Epithelial cell of umbilical artery (primary cell): ENCODE data around the gene MYMX. TPM values are rescaled to one million over a fixed set of nuclear protein-coding genes. Genes with fewer than 3 reads are reported as not detected.

Experiments used
- total RNA-seq: library from RNA; depleted of rRNA; stranded (reverse); fragments of >200 nt; gene quantifications from 2 replicates; pipeline ENCODE4 v1.2.3, GENCODE V29; 2014

Gene MYMX
- total RNA-seq = under 0.01 TPM in 1 of 2 replicates, not detected in the other

DNA sequence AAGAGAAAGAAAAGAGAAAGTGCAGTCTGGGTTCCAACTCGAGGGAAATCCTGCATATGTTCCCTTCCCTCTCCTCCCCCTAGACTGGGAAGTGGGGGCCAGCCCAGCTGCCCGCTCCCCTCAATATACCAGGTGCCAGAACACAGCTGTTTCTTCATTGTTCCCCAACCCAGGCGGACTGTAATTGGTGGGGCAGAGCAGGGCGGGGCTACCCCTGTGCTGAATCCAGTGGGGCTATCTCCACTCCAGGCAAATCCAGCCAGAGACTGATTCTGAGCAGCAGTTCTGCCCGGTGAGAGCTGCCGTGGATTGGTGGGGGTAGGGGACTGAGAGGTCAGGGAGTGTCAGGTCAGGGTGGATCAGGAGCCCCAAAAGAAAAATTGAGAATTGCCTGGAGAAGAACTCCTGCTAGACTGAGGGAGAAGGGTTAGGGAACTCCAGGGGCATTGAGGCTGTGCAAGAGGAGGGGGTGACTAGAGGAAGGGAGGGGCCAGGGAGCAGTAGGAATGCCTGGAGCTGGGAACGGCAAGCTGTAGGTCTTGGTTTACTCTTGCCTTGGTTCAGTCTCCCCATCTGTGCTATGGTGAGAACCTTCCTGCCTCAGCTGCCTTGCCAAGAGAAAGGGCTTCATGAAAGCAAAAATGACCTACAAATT is at the start of gene MYMX:
MYMX (plus strand) TSS at position 250 of the 655 bp plus-strand sequence. CDS start 546 bp downstream, outside the sequence.

DNA sequence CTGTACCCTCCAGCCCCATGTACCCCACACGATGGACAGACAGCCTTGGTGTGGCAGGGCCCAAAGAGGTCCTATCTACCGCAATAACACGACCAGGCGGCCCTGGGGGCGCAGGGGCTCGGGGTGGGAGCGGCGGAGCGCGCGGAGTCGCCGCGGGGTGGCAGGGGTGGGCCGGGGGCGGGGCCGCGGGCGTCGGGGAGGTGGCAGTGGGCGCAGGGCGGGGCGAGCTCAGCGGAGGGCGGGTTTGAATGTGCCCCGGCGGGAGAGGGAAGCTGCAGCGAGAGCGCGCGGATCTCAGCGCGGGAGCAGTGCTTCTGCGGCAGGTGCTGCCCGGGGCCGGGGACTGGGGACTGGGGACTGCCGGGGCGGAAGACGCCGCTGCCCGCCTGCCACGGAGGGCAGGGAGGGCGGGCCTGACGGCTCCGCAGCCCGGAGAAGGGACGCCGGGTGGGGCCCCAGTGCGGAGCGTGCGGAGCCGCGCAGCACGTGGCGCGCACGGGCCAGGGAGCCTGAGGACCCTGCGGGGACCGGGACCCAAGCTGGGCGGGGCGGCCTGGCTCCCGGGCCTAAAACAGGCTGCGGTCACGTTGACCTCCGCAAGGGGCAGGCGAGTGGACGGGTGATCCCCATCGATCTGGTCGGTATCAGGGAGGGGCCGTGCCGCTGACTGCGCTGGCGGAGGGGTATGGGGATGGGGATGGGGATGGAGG is 6.7 kb downstream of the MYMX start, which contains the start of gene SLC29A1:
SLC29A1 (plus strand) TSS at position 277 of the 710 bp plus-strand sequence. CDS start 3,719 bp downstream, outside the sequence.

DNA sequence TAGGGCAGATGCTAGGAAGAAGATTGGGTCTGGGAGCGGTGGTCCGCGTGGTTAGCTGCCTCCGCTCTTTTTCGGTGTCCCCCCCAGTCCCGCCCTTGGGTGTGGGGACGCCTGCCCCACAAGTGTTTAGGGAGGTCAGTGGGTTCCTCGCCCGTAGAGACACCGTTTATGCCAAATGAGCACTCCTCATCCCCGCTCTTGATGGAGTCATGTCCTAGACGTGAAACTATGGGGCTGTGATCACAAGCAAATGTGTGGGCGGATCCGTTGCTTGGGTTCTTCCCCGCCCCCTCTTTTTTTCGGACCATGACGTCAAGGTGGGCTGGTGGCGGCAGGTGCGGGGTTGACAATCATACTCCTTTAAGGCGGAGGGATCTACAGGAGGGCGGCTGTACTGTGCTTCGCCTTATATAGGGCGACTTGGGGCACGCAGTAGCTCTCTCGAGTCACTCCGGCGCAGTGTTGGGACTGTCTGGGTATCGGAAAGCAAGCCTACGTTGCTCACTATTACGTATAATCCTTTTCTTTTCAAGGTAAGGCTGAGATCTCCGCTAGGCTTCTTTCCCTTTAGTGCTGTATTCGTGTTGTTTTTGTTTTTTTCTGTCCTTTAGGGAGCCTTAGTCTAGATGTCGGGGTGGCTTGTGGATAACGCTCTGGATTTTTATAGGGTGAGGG is 30.1 kb downstream of the MYMX start, which contains the start of gene HSP90AB1:
HSP90AB1 (plus strand) TSS at position 439 of the 675 bp plus-strand sequence. CDS start 1,529 bp downstream, outside the sequence.

DNA sequence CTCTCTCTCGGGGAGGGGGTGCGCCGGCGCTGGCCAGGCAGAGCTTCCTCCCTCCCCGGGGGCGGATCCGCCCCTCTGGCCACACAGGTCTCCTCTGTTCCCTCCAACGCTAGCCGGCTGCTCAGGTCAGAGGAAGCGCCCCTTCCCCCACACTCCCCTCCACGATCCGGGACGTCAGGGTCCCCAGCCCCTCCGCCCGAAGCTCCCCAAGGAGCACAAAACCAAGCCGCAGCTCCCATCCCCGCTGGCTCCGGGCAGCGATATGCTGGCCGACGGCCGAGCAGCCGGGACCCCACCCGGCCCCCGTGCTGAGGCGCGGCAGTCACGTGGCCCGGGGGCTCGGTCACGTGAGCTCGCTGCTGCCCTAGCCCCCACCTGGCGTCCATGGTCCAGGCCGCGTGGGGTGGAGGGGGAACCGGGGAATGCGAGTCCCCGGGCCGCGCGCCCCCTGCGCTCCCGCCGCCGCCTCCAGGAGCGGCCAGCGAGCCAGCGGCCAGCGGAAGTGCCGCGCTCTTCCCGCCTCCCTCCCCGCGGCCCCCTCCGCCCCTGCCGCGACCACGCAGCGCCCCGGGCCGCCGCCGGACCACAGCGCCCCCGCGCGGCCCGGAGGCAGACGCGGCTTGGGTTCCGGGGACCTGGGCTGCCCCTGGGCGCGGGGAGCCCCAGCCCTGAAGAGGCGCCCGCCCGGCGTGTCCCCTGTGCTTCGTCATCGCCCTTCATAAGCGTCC is 40.5 kb downstream of the MYMX start, which contains the start of gene SLC35B2:
SLC35B2 (minus strand) TSS at position 504 of the 728 bp plus-strand sequence; CDS start at position 386, 118 bp downstream.

DNA sequence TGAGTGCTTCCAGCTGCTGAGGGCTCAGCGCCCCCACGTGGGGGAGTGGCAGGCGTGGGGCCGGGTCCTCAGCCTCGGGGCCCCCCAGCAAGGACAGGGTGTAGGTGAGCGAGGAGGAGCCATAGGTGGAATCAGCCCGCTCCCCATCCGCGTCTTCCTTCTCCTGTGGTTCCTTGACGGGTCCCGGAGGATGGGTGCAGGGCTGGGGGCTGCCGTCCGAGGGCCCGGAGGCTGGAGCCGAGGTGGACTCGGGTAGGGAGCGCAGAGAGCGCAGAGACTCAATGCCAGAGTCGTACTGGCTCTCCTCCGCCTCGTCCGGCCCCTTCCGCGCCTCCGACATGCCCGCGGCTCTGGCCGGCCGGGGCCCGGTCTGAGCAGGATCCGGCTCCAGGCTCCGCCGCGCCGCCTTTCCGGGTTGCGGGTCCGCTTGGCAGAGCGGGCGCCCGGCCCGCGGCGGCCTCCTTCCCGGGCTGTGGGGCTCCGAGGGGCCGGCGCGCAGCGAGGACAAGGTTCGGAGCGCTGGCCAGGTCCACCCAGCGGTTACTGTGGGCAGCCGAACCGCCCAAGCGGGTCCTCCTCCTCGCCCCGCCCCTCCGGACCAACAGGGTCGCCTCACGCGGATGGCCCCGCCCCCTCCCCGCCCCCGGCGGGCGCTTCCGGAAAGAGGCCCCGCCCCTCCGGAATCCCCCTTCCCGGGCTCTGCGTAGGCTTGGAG is 48.4 kb downstream of the MYMX start, which contains the start of gene NFKBIE:
NFKBIE (minus strand) TSS at position 545 of the 715 bp plus-strand sequence; CDS start at position 340, 205 bp downstream.

Other genes starting within 250 kb of the MYMX start
- 83.2 and 136 TPM in 2 replicates for gene MRPL14, start 89.5 kb upstream of the MYMX start, total RNA-seq
- gene TMEM63B, start 89.4 kb upstream of the MYMX start, total RNA-seq = 12.7 and 19.3 TPM in 2 replicates
- gene CAPN11, start 58.1 kb upstream of the MYMX start, total RNA-seq = 3.0 and 4.2 TPM in 2 replicates
- 51.7 and 68.9 TPM in 2 replicates for gene SLC29A1, start 6.7 kb downstream of the MYMX start, total RNA-seq
- 888 and 963 TPM in 2 replicates for gene HSP90AB1, start 30.2 kb downstream of the MYMX start, total RNA-seq
- gene SLC35B2, start 40.6 kb downstream of the MYMX start, total RNA-seq = 47.3 and 59.8 TPM in 2 replicates
- 10.4 and 28.7 TPM in 2 replicates for gene NFKBIE, start 48.6 kb downstream of the MYMX start, total RNA-seq
- gene TMEM151B, start 53.5 kb downstream of the MYMX start, total RNA-seq = under 0.01 TPM in 1 of 2 replicates, not detected in the other
- 17.9 and 21.7 TPM in 2 replicates for gene AARS2, start 96.4 kb downstream of the MYMX start, total RNA-seq
- gene SPATS1, start 125.7 kb downstream of the MYMX start, total RNA-seq = not detected in 2 replicates
- 22.7 and 28.0 TPM in 2 replicates for gene CDC5L, start 170.8 kb downstream of the MYMX start, total RNA-seq